ENCODE data around the gene COL6A3. TPM values are rescaled to one million over a fixed set of nuclear protein-coding genes. Genes with fewer than 3 reads are reported as not detected.

The COL6A3 gene
- total and polyA plus RNA-seq, 7 donors: 2.8 to 715 (median 233) TPM

DNA sequence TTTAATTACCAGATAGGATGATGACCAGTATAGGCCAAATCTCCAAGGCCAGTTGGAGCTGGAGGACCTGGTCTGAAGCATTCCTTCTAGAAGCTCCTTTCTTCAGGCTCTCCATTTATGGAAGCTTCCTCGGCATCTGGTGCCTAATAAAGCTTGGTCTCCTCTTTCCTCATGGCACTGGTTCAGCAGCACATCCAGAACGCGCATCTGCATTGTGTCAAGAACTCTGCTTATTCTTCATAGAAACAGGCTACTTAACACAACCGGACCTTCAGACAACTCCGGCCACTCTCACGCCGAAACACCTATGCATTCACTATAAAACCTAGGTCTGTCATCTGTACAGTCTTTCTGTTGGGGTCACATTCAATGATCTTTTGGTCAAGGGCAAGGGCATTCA lies 99.8 kb downstream of the COL6A3 start:
- intact Hi-C loops (cut with DNase I): loop anchor here (2.0 to 5.0 kb wide), 4 partner anchors 15 to 187 kb away; no protein-coding TSS in a partner anchor
- no peak overlapping the region for H3K4me3 ChIP-seq
- no peaks in the 10 kb centered on the region for H3K9me3 ChIP-seq
- TF ChIP-seq EP300 (IDR thresholded peaks at IDR 0.05) (peak; percentile 46 to 88 (median 80)), POLR2AphosphoS5 (IDR thresholded peaks at IDR 0.05) (peak; percentile 91 to 97 (median 96))
- TF ChIP-seq, protein P1, sequence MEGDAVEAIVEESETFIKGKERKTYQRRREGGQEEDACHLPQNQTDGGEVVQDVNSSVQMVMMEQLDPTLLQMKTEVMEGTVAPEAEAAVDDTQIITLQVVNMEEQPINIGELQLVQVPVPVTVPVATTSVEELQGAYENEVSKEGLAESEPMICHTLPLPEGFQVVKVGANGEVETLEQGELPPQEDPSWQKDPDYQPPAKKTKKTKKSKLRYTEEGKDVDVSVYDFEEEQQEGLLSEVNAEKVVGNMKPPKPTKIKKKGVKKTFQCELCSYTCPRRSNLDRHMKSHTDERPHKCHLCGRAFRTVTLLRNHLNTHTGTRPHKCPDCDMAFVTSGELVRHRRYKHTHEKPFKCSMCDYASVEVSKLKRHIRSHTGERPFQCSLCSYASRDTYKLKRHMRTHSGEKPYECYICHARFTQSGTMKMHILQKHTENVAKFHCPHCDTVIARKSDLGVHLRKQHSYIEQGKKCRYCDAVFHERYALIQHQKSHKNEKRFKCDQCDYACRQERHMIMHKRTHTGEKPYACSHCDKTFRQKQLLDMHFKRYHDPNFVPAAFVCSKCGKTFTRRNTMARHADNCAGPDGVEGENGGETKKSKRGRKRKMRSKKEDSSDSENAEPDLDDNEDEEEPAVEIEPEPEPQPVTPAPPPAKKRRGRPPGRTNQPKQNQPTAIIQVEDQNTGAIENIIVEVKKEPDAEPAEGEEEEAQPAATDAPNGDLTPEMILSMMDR (IDR thresholded peaks at IDR 0.05): no peak
- H3K27ac ChIP-seq: peak overlapping the region; percentile 91 to 98 (median 95)
- H3K4me1 ChIP-seq: peaks cover 0 to 94% (median 74%) of the 10 kb centered on the region in 4 donors
- DNase-seq: peak; percentile 93
- H3K36me3 ChIP-seq: no peaks in the 10 kb centered on the region
- WGBS, 2 donors: 82 to 90% methylated on average over 7 of the region's 7 CpGs
- H3K27me3 ChIP-seq: no peaks in the 10 kb centered on the region

DNA sequence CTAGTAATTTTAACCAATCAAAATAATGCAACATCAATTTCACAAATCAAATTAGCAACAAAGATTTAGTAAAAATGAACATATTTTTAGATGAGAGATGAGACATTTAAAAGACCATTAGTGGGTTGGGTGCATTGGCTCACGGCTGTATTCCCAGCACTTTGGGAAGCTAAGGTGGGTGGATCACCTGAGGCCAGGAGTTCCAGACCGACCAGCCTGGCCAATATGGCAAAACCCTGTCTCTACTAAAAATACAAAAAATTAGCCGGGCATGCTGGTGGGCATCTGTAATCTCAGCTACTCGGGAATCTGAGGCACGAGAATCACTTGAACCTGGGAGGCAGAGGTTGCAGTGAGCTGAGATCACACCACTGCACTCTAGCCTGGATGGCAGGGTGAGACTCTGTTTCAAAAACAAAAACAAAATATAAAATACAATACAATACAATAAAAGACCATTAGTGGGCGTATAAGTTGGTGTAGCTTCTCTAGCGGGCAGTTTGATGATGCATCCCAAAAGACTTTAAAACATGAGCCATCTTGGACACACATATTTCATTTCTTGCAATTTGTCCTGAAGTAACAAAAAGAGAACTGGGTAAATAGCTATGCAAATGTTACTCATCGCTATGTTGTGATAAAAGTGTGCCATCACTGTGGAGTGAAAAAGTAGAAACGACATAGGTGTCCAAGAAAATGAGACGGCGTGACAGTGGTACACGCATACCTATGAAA lies 101.8 kb downstream of the COL6A3 start:
- WGBS, 2 donors: 82 to 93% methylated on average over 12 of the region's 12 CpGs
- intact Hi-C loops (cut with DNase I): loop anchor here (5.0 kb wide), 2 partner anchors 140 to 185 kb away; no protein-coding TSS in a partner anchor
- Histone ChIP-seq H3K4me3 (no peak overlapping the region), H3K27me3 (no peaks in the 10 kb centered on the region), H3K4me1 (peaks cover 0 to 96% (median 75%) of the 10 kb centered on the region in 4 donors), H3K9me3 (no peaks in the 10 kb centered on the region), H3K27ac (peak overlapping the region; percentile 91 to 98 (median 95)), H3K36me3 (no peaks in the 10 kb centered on the region)
- no peak for TF ChIP-seq POLR2AphosphoS5 (IDR thresholded peaks at IDR 0.05)
- TF ChIP-seq, protein P1 (IDR thresholded peaks at IDR 0.05): no peak
- no peak for TF ChIP-seq POLR2A (IDR thresholded peaks at IDR 0.05)
- no peak for DNase-seq

GRCh38 chr2:237310515-237311114 lies 103.3 kb downstream of the COL6A3 start:
- no peak for DNase-seq
- H3K4me1 ChIP-seq: peaks cover 0 to 82% (median 60%) of the 10 kb centered on the region in 4 donors
- peak overlapping the region; percentile 91 to 98 (median 95) for H3K27ac ChIP-seq
- H3K9me3 ChIP-seq: no peaks in the 10 kb centered on the region
- intact Hi-C loops (cut with DNase I): loop anchor here (5.0 kb wide), 2 partner anchors 138 to 183 kb away; no protein-coding TSS in a partner anchor
- H3K27me3 ChIP-seq: no peaks in the 10 kb centered on the region
- WGBS, 2 donors: 85 to 87% methylated on average over 14 of the region's 14 CpGs
- no peaks in the 10 kb centered on the region for H3K36me3 ChIP-seq
- no peak overlapping the region for H3K4me3 ChIP-seq
- TF ChIP-seq EP300 (IDR thresholded peaks at IDR 0.05) (no peak), POLR2AphosphoS5 (IDR thresholded peaks at IDR 0.05) (peak in 3 of 4 donors; percentile 36 to 51 (median 45))
- TF ChIP-seq, protein P1 (IDR thresholded peaks at IDR 0.05): peak in 2 of 4 experiments; percentile 17 to 43

GRCh38 chr2:237309416-237309815 lies 104.5 kb downstream of the COL6A3 start:
- no peaks in the 10 kb centered on the region for H3K36me3 ChIP-seq
- no peak overlapping the region for H3K4me3 ChIP-seq
- peaks cover 0 to 80% (median 57%) of the 10 kb centered on the region in 4 donors for H3K4me1 ChIP-seq
- 56 to 81% methylated on average over 4 of the region's 4 CpGs for WGBS, 2 donors
- peak overlapping the region; percentile 91 to 98 (median 95) for H3K27ac ChIP-seq
- H3K27me3 ChIP-seq: no peaks in the 10 kb centered on the region
- no peak for TF ChIP-seq POLR2AphosphoS5 (IDR thresholded peaks at IDR 0.05)
- no peak for TF ChIP-seq POLR2A (IDR thresholded peaks at IDR 0.05)
- TF ChIP-seq, protein P1 (IDR thresholded peaks at IDR 0.05): no peak
- no peak for TF ChIP-seq EP300 (IDR thresholded peaks at IDR 0.05)
- no peak for DNase-seq
- no peaks in the 10 kb centered on the region for H3K9me3 ChIP-seq
- intact Hi-C loops (cut with DNase I): no loop called here

Measured in sigmoid colon (tissue), 7 donors.